Mesodermal cell (in vitro differentiated cells): ENCODE measurements around the gene SUCLG2.

Experiments used
- H3K27ac ChIP-seq: 2 replicates; pipeline ENCODE4 v1.7.0; 2013; ENCODE audit warnings: mild to moderate bottlenecking, low read depth, low read length, moderate library complexity; ENCODE audit not compliant: severe bottlenecking
- H3K36me3 ChIP-seq: 2 replicates; pipeline ENCODE4 v1.7.1; 2013; ENCODE audit warnings: mild to moderate bottlenecking, low read length, moderate library complexity; ENCODE audit not compliant: control insufficient read depth, insufficient read depth
- H3K4me1 ChIP-seq: one replicate; pipeline ENCODE4 v1.7.1; 2013; ENCODE audit warnings: mild to moderate bottlenecking, low read length; ENCODE audit not compliant: insufficient read depth, control insufficient read depth, poor library complexity, severe bottlenecking
- H3K4me3 ChIP-seq: 2 replicates; pipeline ENCODE4 v1.7.0; 2013; ENCODE audit warnings: low read length, control low read depth, mild to moderate bottlenecking; ENCODE audit not compliant: insufficient read depth, poor library complexity, severe bottlenecking; ENCODE audit errors: extremely low read depth
- H3K9me3 ChIP-seq: 2 replicates; pipeline ENCODE4 v1.7.1; 2013; ENCODE audit warnings: mild to moderate bottlenecking, low read length, moderate library complexity; ENCODE audit not compliant: control insufficient read depth
- WGBS, 2 experiments: methylation state at CpG; one replicate each; pipeline ENCODE4 v1.1.5; 2013; ENCODE audit warnings: missing lambda C conversion rate in 2 of 2; ENCODE audit not compliant: insufficient coverage in 2 of 2; 5-methylcytosine and 5-hydroxymethylcytosine counted together

SUCLG2 gene

GRCh38 chr3:67401921-67402320 lies 252.5 kb downstream of the SUCLG2 start:
- Histone ChIP-seq H3K4me1 (no peaks in the 10 kb centered on the region), H3K36me3 (no peaks in the 10 kb centered on the region), H3K27ac (no peak overlapping the region), H3K9me3 (no peaks in the 10 kb centered on the region), H3K4me3 (no peak overlapping the region)
- 89 to 100% methylated on average over 2 to 3 of the region's 3 CpGs for WGBS, 2 experiments

- no peaks in the 10 kb centered on the region for H3K9me3 ChIP-seq
- no peaks in the 10 kb centered on the region for H3K36me3 ChIP-seq
- H3K27ac ChIP-seq = no peak overlapping the region
- 96 to 98% methylated on average over 3 to 5 of the region's 6 CpGs for WGBS, 2 experiments
- H3K4me1 ChIP-seq = no peaks in the 10 kb centered on the region
- no peak overlapping the region for H3K4me3 ChIP-seq
These were observed 253.9 kb downstream of the SUCLG2 start for GRCh38 chr3:67400476-67400875.

- Histone ChIP-seq H3K4me3 (no peak overlapping the region), H3K36me3 (no peaks in the 10 kb centered on the region), H3K4me1 (no peaks in the 10 kb centered on the region), H3K27ac (no peak overlapping the region), H3K9me3 (no peaks in the 10 kb centered on the region)
- WGBS, 2 experiments = 100% methylated on average over 1 to 2 of the region's 2 CpGs
These were observed 265.2 kb downstream of the SUCLG2 start for GRCh38 chr3:67389176-67389575.

- WGBS, 2 experiments = 83 to 93% methylated on average over 3 of the region's 3 CpGs
- Histone ChIP-seq H3K4me3 (no peak overlapping the region), H3K9me3 (no peaks in the 10 kb centered on the region), H3K4me1 (no peaks in the 10 kb centered on the region), H3K27ac (no peak overlapping the region), H3K36me3 (no peaks in the 10 kb centered on the region)
These were observed 265.7 kb downstream of the SUCLG2 start for GRCh38 chr3:67388738-67389137.

GRCh38 chr3:67386451-67386850 lies 268.0 kb downstream of the SUCLG2 start:
- WGBS, 2 experiments = 86 to 100% methylated on average over 2 to 3 of the region's 5 CpGs

GRCh38 chr3:67384760-67385397 lies 269.5 kb downstream of the SUCLG2 start:
- 62 to 67% methylated on average over 7 to 9 of the region's 10 CpGs for WGBS, 2 experiments
- Histone ChIP-seq H3K4me3 (no peak overlapping the region), H3K36me3 (no peaks in the 10 kb centered on the region), H3K9me3 (no peaks in the 10 kb centered on the region), H3K27ac (no peak overlapping the region), H3K4me1 (no peaks in the 10 kb centered on the region)

More at GRCh38 chr3:67386451-67386850, 268.0 kb downstream of the SUCLG2 start:
- no peak overlapping the region for H3K4me3 ChIP-seq
- H3K27ac ChIP-seq = no peak overlapping the region
- H3K4me1 ChIP-seq = no peaks in the 10 kb centered on the region
- no peaks in the 10 kb centered on the region for H3K9me3 ChIP-seq
- no peaks in the 10 kb centered on the region for H3K36me3 ChIP-seq

GRCh38 chr3:67384016-67384415 lies 270.4 kb downstream of the SUCLG2 start:
- Histone ChIP-seq H3K4me3 (no peak overlapping the region), H3K9me3 (no peaks in the 10 kb centered on the region), H3K4me1 (no peaks in the 10 kb centered on the region), H3K27ac (no peak overlapping the region), H3K36me3 (no peaks in the 10 kb centered on the region)
- 82 to 93% methylated on average over 3 of the region's 5 CpGs for WGBS, 2 experiments

GRCh38 chr3:67383379-67383778 lies 271.0 kb downstream of the SUCLG2 start:
- Histone ChIP-seq H3K9me3 (no peaks in the 10 kb centered on the region), H3K27ac (no peak overlapping the region), H3K4me3 (no peak overlapping the region), H3K4me1 (no peaks in the 10 kb centered on the region), H3K36me3 (no peaks in the 10 kb centered on the region)
- WGBS, 2 experiments = 40 to 58% methylated on average over 1 to 5 of the region's 7 CpGs

- no peak overlapping the region for H3K27ac ChIP-seq
- H3K9me3 ChIP-seq = no peaks in the 10 kb centered on the region
- H3K4me1 ChIP-seq = no peaks in the 10 kb centered on the region
- 80% methylated on average over 2 of the region's 4 CpGs; no CpG with 5 or more reads in 1 of the 2 experiments for WGBS, 2 experiments
- no peak overlapping the region for H3K4me3 ChIP-seq
- H3K36me3 ChIP-seq = no peaks in the 10 kb centered on the region
These were observed 271.9 kb downstream of the SUCLG2 start for GRCh38 chr3:67382536-67382935.

- no peaks in the 10 kb centered on the region for H3K36me3 ChIP-seq
- no peak overlapping the region for H3K4me3 ChIP-seq
- no peak overlapping the region for H3K27ac ChIP-seq
- WGBS, 2 experiments = no CpG with 5 or more reads among the region's 4 CpGs
- H3K4me1 ChIP-seq = no peaks in the 10 kb centered on the region
- no peaks in the 10 kb centered on the region for H3K9me3 ChIP-seq
These were observed 272.6 kb downstream of the SUCLG2 start for GRCh38 chr3:67381667-67382272.

GRCh38 chr3:67380118-67380517 lies 274.3 kb downstream of the SUCLG2 start:
- no peaks in the 10 kb centered on the region for H3K9me3 ChIP-seq
- H3K4me3 ChIP-seq = no peak overlapping the region
- H3K4me1 ChIP-seq = no peaks in the 10 kb centered on the region
- no peak overlapping the region for H3K27ac ChIP-seq
- no CpG with 5 or more reads among the region's 2 CpGs for WGBS, 2 experiments
- H3K36me3 ChIP-seq = peaks cover 3% of the 10 kb centered on the region
